GM12801 (cell line): ENCODE results near the gene OTOR.

Source experiments
- TF ChIP-seq, protein P1 (sequence below): IDR thresholded peaks from one replicate; pipeline ENCODE4 v1.5.1; 2011; ENCODE audit warnings: control low read depth; ENCODE audit not compliant: insufficient read length; ENCODE audit errors: extremely low read depth

The OTOR gene

DNA sequence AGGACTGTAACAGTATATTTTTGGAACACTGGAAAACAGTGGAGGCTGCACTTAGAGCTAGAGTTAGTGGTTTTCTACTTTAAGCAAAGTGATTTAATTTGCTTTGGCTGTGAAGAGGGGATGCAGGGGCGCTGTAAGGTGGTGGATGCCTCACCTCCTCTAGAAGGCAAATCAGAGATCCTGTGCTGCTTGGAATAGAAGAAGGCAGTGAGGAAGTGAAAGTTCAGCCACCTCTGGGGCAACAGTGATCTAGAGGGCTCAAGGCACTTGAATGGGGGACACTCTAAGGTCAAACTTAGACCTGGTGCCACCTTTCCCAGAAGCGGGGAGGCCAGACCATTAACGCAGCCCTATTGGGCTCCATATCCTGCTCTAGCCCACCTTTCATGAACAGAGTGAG is 37.4 kb upstream of the OTOR start:
- TF ChIP-seq, protein P1, sequence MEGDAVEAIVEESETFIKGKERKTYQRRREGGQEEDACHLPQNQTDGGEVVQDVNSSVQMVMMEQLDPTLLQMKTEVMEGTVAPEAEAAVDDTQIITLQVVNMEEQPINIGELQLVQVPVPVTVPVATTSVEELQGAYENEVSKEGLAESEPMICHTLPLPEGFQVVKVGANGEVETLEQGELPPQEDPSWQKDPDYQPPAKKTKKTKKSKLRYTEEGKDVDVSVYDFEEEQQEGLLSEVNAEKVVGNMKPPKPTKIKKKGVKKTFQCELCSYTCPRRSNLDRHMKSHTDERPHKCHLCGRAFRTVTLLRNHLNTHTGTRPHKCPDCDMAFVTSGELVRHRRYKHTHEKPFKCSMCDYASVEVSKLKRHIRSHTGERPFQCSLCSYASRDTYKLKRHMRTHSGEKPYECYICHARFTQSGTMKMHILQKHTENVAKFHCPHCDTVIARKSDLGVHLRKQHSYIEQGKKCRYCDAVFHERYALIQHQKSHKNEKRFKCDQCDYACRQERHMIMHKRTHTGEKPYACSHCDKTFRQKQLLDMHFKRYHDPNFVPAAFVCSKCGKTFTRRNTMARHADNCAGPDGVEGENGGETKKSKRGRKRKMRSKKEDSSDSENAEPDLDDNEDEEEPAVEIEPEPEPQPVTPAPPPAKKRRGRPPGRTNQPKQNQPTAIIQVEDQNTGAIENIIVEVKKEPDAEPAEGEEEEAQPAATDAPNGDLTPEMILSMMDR: no peak

DNA sequence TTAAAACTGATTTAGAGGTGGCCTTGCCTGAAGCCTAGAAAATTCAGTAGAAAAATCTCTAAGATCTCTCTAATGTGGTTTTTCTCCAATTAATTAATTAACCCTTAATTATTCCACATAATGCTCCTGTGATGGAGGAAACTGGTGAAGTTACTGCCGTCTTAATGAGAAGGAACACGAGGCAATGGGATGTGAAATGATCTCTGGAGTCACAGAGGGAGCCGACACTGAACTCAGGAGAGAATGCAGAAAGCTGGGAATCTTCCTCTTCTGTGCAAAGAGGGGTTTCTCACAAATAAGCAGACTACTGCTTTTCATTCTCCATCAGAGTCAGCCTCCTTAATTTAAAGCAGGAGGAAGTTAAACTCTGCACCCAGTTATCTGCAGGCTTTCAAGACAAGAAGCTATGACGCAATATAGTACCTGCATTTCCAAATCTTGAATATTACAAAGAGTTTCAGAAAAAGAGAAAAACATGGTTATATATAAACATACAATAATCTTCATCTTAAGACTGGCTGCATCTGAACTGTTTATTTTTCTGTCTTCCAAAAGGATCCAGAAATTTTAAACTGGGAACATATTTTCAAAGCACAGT is 36.4 kb upstream of the OTOR start:
- TF ChIP-seq, protein P1: no peak

GRCh38 chr20:16712511-16712947 is 35.6 kb upstream of the OTOR start:
- TF ChIP-seq, protein P1: no peak

DNA sequence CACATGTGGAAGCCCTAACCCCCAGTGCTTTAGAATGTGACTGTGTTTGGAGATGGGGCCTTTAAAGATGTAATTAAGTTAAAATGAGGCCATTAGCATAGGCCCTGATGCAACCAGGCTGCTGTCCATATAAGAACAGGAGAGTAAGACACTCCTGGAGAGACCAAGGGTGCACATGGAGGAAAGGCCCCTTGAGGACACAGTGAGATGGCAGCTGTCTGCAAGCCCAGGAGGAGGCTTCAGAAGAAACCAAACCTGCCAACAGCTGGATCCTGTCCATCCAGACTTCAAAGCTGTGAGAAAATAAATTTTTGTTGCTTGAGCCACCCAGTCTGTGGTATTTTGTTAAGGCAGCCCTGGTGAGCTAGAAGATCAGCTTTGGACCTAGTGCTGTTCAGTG is 35.1 kb upstream of the OTOR start:
- TF ChIP-seq, protein P1: no peak

DNA sequence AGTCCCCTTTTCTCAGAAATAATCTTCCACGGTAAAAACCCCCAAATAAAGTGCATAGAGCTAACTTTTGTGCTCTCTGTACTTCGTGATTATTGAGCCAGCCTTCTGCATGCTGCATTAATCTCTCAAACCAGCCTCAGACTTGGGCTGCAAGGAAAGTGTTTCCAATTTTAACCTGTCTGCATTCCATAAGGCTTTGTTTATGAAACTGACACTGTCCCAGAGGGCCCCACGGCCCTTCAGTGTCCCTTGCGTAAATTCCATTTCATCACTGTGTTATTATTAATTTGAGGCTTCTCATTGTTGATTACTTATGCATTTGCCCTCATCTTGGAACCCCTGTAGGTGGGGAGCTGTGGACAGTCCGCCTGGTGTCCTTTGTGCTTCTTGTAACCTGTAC is 33.9 kb upstream of the OTOR start:
- TF ChIP-seq, protein P1: no peak

GRCh38 chr20:16714751-16715150 is 33.4 kb upstream of the OTOR start:
- TF ChIP-seq, protein P1: no peak

DNA sequence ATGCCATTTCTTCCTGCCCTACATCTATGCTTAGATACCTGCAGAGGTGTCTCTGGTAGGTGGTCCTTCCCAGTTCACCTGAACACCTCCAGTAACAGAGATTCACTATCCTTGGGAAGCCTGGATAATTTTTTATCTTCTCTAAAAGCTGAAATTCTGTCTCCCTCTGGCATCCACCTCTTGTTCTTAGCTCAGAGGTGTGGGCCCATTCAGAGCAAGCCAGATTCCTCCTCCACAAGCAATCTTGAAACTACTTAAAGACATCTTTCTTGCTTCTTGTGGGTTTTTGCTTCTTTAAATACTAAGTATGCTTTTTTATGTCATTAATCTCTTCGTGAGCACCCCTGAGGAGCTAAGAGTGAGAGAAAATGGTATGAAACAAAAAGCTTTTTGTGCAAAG is 28.7 kb upstream of the OTOR start:
- TF ChIP-seq, protein P1: no peak

- TF ChIP-seq, protein P1: no peak
These were observed 19.1 kb upstream of the OTOR start for GRCh38 chr20:16729080-16729479.
